M059J (cell line): ENCODE measurements around the gene DNAJB8. TPM values are rescaled to one million over a fixed set of nuclear protein-coding genes. Genes with fewer than 3 reads are reported as not detected.

Source experiments
- DNase-seq: peaks from one replicate; pipeline ENCODE4 v3.0.0-alpha.2; 2012; ENCODE audit warnings: low read depth
- total RNA-seq: library from RNA; depleted of rRNA; stranded (reverse); fragments of >200 nt; shearing (Covaris generic); gene quantifications from 2 replicates; pipeline ENCODE4 v1.2.3, GENCODE V29; 2014; rRNA removed

DNAJB8 gene
- not detected in 2 replicates for total RNA-seq

DNA sequence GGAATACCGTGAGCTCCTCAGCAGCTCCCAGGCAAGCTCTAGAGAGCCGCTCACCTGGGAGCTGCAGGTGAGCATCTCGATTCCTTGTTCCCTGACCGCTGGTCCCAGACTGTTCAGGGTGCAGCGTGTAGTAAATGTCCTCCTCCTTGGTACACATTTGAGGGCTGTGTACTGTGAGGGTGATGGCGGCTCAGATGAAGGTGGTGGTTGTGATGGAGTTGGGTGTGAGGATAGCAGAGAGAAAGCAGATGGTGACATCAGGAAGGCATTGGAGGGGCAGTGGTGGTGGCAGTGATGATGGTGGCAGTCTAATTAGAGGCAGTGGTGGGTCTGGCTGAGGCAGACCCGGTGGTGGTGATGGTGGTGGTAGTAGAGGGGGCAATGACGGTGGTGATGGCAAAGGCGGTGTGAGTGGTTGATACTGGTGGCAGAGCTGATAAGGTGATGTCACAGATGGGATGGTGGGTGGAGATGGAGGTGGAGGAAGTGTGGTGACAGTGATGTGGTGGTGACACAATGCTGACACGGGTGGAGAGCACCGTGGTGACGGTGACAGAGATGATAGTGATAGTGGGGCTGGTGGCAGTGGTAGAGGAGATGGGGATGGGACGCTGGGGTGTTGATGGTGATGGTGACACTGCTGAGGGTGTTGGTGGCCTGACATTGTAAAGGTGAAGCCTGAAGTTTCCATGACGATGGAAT, at the start of gene DNAJB8:
Gene DNAJB8, minus strand, starts transcription at position 51 of the 702 bp plus-strand sequence. CDS start 3,645 bp downstream, outside the sequence.
- no peak for DNase-seq

DNA sequence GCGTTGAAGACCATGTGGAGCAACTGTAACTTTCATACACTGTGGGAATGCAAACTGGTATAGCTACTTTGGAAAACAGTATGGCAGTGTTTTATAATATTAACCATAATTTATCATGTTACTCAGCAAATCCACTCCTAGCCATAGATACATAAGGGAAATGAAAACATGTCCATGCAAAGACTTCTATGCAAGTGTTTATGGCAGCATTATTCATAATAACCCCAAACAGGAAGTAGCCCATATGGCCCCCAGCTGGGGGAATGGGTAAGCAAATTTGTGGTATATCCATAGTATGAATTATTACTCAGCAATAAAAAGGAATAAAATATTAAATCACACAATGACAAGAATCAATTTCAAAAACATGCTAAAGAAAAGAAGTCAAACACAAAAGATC, 49.3 kb upstream of the DNAJB8 start:
- no peak for DNase-seq

DNA sequence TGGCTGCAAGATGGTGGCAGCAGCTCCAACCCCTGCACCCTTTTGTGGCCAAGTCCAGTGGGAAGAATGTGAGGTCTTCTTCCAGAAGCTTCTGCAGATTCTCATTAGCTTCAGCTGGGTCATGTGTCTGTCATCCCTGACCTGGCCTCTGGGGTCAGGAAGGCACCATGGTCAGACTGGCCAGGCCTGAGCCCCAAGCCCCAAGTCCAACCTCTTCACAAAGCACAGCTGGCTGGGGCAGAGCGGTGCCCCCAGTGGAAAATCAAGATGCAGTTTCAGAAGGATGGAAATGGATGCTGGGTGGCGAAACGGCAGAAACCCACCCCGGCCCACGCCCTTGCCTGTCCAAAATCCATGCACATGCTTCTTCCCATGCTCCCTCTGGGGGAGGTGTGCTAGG, 42.2 kb upstream of the DNAJB8 start:
- DNase-seq: no peak

DNA sequence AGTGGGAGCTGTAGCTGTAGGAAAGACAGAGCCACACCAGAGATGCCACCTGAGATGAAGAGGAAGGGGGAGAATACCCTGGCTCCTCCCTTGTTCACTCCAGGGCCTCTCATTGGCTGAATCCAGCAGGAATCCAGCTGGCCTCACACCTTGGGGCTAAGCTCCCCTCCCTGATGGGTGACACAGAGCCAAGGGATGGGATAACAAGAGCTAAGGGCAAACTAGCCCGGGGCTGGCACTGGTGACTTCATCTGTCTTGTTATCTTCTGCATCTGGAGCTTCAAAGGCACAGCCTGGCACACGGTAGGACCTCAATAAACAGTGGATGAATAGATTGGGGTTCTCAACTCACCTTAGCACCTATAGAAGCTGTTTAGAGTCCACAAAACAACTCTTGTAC, 40.1 kb upstream of the DNAJB8 start:
- peak; percentile 53 for DNase-seq

DNA sequence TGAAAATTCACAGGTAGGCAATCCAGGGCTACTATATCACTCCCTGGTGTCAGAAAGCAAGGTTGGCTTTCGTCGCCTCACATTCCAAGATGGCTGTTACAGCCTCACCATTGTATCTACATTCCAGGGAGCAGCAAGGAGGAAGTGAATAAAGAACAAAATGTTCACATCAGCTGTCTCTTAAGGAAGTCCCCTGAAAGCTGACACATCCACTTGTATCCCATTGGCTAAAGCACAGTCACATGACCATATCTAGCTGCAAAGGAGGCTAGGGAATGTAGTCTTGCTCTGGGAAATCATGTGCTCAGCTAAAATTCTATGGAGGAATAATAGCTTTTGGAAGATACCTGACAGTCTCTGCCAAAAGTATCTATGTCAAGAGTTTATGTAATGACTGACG, 39.1 kb upstream of the DNAJB8 start:
- peak; percentile 42 for DNase-seq

DNA sequence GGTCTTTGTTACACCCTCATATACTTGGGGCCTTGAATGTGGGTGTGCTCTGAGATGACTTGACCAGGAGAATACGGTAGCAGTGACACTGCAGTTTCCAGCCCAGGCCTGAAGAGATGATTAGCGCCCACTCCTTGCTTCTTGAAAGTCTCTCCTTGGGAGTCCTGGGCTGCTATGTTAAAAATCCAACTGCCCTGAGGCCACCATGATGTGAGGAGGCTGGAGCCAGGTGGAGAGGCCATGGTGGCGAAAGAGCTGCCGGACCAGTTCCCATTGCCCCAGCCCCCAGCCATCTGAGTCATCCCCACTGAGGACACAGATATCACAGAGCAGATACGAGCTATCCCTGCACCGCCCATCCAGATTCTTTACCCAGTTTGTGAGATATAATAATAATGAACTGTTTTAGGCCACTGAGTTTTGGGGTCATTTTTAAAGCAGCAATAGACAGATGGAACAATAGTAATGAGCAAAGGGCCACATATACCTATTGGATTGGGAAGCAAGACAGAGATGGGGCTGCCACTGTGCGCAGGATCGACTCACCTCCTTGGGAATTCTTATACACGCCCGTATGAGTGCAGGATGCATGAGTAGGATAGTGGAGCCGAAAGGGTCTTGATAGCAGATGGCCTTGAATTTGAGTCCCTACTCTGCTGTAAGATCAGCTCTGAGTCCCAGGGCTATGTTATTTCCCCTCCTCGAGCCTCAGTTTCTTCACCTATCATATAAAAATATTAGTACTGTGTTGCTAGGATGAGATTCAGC, 38.5 kb upstream of the DNAJB8 start:
- peak; percentile 24 for DNase-seq

DNA sequence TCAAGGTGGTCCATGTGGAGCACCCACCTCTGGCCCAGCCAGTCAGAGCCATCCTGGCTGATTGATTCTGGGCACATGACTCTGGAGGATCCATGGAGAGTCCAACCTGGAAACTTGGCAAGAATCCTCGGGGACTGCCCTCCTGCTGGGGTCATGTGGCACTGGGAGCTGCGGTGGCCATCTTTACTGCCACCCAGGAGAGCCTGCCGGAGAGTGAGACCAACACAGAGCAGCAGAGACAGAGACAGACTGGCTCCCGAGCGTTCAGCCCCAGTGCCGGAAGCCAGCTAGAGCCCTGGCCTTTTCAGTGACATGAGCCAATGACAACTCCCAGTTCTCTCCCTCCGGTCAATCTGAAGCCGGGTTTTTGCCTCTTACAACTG, 37.8 kb upstream of the DNAJB8 start:
- DNase-seq: no peak

DNA sequence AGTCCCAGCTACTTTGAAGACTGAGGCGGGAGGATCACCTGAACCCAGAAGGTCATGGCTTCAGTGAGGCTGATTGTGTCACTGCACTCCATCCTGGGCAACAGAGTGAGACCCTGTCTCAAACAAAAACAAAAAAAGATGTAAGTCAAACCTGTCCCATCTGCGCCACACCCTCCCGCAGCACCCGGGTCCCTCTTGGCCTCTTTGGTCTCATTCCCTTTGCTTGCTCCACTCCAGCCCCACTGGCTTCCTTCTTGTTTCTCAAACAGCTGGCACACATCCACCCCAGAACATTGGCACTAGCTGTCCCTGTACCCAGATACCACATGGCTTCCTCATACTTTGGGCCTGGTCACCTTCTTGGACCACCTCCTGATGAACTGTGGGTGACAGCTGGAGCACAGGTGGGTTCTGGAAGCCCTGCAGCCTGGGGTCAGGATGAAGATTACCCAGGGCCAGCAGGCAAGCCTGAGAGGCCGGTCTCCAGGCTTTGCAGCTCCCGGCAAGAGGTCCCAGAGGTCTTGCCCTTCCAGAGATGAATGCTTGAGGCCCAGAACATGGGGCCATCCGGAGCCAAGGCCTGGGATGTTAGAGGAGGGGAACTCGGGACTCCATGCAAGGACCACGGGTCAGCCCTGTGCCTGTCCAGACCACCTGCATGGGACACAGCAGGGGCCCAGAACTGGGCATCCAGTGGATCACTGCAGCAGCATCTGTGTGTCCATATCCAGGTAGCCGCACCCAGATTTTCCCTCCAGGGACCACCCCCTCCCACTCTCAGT, 37.3 kb upstream of the DNAJB8 start:
- DNase-seq: no peak

DNA sequence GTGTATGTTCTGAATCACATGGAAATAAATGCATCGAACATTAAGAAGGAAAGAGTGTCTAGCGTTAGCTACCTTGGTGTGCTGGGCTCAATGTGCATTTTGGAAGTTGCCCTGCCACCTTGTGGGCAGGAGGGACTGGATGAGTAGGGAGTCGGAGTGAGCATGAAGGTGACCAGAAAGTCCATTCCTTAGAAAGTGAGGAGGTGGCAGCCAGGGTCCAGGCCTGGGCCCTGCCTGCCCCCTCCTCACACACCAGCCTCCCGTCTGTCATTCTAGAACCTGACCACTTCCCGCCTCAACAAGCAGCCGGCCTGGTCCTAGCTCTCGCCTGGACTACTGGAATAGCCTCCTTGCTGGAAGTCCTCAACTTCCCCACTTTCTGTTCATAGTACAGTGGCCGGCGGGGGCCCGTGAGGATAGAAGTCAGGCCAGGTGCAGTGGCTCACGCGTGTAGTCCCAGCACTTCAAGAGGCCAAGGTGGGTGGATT, 36.5 kb upstream of the DNAJB8 start:
- peak; percentile 40 for DNase-seq

DNA sequence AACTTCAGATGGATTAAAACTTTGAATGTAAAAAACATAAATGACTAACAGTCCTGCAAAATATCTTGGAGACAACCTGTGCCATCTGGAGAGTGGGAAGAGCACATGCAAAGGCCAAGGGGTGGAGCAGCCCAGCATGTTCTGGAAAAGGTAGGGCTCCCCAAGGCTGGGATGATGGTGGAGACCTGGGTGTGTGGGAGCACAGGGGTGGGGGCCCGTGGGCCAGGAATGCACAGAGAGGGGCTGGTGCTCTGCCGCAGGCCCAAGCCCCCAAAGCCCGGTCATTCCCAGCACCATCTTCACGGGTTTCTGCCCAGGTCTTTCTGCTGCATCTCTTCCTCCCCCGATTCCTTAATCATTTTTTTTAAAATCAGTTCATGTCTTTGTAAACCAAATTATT, 36.0 kb upstream of the DNAJB8 start:
- no peak for DNase-seq

DNA sequence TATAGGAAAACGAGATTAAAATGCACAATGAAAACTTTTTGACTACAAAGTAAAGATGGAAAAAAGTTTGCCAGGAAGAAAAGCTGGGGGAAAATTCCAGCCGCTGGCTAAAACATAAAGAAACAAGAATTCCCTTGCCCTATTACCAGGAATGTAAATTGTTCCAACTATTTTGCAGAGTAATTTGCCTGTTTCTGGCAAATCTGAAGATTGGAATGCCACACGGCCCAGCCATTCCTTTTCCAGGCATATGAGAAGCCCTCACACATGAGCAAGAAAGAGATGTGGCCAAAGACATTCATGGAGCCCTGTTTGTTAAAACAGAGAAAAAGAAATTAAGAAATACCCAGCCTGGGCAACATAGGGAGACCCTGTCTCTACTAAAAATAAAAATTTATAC, 34.7 kb upstream of the DNAJB8 start:
- DNase-seq: no peak

DNA sequence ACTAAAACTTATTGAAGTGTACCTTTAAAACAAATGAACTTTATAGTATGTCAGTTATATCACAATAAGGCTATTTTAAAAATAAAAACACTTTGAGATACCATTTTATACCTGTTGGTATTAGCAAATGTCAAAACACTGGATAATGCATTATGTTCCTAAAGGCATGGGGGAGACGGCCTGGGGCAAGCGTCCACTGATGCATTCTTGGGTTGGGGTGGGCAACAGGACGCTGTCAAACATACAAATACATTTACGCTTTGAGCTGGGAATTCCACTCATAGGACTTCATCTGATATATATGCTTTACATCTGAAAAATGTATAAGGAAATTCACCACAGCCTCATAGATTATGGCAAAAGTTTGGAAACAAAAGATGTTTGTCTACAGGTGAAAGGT, 33.9 kb upstream of the DNAJB8 start:
- DNase-seq: no peak

DNA sequence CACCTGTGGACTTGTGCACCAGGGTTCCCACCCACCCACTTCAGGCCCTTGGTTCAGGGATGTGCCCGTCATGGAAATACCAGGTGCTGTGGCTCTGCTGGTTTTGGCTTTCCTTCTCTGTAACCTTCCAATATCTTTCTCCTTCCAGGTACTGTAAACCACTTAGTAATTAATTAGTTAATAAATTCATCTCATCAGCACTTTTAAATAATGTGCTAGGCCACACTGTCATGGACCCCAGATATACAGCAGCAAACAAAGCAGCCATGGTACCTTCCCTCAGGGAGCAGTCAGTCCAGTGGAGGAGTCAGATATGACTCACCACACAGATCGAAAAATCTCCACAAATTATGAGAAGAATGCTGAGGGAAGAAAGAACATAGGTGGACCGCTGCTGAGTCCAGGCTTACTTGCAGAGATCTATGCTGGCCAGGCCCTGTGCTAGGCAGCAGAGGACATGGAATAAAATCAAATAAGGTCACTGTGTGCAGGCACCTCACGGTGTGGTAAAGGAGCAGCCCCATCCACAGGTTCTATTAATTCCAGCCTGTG, 33.1 kb upstream of the DNAJB8 start:
- DNase-seq: peak; percentile 65

DNA sequence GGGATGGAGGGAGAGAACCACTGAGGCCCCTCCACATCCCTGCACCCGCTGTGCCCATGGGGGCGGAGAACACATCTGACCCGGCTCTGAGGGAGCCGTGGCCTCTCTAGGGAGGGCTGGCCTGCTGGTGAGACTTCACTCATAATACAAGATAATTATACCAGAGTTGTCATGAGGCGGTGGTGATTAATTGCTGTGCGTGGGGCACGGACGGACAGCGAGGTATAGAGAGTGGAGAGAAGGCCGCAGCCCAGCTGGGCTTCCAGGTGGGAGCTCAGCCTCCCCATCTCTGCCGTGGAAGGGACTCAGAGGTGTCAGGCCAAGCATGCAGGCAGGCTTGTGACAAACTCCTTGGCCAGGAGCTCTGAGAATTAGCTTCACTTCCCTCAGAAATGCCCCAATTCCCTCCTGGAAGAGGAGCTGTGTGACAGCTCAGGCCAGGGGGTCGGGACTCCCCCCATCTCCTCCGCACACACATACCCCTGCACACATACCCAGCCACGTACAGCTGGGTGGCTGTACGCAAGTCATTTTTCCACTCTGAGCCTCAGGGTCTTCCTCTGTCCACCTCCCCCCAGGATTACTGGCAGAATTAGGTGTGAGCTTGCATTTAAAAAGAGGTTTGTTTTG, 32.3 kb upstream of the DNAJB8 start:
- no peak for DNase-seq

DNA sequence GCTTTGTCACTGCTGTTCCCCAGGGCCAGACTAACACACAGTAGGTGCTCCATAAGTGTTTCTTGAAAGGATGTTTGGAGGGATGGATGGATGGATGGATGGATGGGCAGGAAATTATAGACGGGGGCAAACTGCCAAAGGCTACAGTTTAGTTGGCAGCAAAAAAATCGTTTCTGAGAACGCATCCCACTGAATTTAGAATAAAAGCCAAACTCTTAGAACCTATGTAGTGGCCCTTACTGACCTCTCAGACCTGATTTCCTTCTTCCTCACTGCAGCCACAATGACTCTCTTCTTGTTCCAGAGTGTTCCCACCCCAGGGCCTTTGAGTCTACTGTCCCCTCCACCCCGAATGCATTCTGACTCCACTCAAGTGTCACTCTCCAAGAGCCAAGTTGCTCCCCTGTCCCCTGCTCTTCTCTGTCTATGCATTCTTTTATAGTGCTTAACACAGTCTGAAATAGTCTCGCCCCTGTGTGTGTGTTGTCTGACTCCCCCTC, 31.5 kb upstream of the DNAJB8 start:
- no peak for DNase-seq

DNA sequence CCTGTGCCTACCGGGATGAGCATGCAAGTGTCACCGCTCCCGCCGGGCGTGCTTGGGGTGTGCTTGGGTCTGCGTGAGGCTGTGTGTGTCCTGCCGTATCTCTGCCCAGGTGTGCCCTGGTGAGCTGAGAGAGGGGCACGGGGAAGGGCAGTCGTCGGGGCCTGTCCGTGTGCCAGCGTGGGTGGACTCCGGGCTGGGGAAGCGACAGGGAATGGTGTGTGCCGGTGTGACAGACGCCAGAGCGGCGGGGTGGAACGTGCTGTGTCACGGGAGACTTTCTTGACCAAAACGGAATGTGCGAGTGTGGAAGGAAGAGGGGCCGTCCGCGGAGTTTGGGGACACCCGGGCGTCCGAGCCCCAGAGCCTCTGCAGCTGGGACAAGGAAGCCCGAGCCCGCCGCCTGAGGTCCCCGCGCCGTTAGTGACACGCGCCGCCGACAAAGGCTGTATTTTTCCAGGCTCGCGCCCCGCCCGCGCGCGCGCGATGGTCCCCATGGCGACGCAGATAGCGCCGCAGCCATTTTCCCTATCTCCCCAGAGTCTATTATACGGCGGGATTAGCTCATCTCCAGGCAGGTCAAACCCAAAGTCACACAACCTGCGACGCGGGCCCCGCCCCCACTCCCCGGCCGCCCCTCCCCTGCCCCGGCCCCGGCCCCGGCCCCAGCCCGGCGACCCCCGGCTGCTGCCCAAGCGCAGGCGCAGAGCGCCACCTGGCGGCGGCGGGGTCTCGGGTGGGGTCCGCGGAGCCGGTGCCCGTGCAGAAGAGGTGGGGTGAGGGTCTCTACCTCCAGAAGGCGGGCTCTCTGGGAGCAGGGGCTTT, 30.8 kb upstream of the DNAJB8 start:
- peak; percentile 75 for DNase-seq

DNA sequence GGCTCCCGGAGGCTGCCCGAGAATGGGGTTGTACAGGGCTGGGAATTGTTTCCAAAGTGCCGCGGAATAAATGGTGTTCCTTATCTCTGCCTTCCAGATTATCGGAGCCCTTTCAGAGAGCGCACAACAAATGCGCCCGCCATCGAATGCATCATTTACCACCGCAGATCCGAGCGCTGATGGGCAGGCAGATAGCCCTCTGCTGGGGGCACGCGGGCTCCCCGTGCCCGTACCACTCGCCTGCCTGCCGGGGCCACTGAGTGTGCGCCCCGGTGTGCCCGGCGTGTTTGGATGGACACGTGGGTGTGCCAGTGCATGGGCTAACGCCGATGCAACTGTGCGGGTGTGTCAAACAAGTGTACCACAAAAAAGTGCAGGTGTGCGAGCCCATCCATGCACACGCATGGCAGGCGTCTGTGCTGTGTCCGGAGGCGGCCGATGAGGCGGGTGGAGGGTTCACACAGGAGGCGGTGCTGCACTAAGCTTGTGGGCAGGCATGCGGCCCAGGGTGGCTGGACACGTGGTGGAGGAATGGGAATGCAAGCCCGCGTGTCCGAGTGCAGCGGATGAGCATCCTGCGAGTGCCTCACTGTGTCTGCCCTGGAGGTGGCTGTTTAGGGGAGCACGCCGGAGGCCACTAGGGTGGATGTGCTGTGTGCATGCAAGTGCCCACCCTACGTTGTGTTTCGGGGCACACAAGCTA, 30.1 kb upstream of the DNAJB8 start:
- DNase-seq: peak; percentile 68

DNA sequence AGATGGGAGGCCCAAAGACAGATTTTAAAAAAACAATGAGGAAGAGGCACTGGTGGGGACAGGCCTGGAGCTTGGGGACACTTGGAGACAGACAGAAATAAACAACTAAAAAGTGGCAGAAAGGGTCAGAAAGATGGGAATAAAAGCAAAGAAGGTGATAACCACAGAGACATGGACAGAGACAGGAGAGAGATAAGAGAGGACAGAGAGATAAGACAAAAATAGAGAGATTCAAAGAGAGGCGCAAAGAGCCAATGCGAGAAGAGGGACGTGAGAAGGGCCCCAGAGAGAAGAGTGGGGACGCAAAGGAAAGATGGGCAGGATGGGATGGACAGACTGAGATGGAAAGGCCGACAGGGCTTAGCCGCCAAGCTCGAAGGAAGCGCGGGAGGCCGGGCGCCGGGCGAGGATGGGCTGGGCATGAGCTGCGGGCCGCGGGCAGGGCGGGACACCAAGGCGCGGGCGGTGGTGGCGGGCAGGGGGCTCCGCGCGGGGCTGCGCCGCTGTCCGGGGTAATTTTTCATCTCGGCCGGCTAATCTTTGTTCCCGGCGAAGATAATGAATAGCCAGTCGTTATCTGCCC, 29.4 kb upstream of the DNAJB8 start:
- DNase-seq: no peak

DNA sequence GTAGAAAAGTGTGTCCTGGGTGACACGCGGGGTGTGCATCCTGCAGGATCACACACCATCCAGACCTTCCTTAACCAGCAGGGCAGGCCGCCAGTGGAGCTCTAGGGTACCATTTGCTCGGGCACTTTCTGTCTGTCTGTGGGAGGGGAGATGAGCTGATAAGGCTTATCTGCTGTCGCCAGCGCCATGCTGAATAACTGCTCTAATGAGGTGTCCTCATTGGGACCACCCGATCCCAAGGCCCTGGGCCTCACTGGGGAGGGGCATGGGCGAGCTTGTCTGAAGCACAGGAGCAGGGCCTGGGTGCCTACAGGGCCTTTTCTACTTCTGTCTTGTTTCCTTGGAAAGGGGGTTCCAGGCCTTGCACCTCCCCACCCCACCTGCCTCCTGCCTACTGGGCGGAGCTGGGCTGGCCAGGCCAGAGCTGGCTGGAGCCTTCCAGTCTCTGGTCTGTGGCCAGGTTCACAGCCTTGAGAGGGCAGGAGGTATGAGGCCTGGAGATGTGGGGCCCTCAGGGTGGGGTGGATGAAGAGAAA, 28.8 kb upstream of the DNAJB8 start:
- peak; percentile 24 for DNase-seq
